ENCODE measurements around the gene SHH. TPM values are rescaled to one million over a fixed set of nuclear protein-coding genes. Genes with fewer than 3 reads are reported as not detected.

The SHH gene
- total RNA-seq, 1 experiment from 2014 or later = not detected

DNA sequence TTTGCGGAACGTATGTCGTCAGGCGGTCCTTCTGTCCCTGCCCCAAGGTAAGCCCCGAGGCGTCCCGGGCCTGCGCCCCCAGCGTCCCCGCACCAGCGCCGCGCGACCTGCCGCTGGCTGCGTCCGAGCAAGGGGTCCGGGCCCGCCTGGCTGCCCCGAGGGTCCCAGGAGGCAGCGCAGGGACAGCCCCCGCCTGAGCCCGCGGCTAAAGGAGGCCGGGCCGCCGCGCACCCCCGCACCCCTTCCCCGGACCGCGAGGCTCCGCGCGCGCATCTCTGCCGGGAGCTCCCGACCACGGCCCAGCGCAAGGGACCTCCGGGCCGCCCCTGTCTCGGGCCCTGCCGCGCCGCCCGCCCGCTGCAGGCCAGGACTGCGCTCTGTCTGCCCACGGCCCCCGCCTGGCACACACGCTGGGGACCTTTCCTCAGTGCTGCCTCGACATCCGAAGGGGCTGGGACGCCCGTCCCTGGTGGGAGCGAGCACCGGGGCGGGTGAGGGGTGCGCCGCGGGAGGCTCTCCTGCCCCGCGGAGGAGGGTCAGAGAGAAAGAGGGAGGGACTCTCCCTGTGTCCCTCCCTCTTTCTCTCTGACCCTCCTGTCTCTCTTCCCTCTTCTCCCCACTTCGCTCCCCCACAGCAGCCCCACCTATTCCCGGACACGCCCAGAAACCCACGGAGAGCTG, 25.0 kb downstream of the SHH start:
- Histone ChIP-seq H3K27ac (ENCODE audit: low read depth, low read length, poor library complexity, severe bottlenecking) (no peak overlapping the region), H3K36me3 (ENCODE audit: insufficient read depth, low read length, poor library complexity, severe bottlenecking) (no peaks in the 10 kb centered on the region), H3K4me3 (ENCODE audit: low read depth, low read length, poor library complexity, severe bottlenecking) (peak overlapping the region; percentile 43), H3K4me1 (ENCODE audit: insufficient read depth, low read length, poor library complexity, severe bottlenecking) (no peaks in the 10 kb centered on the region), H3K9me3 (ENCODE audit: low read depth, low read length, poor library complexity, severe bottlenecking) (no peaks in the 10 kb centered on the region), H3K27me3 (replicated peaks; ENCODE audit: insufficient read depth, low read depth, low read length, poor library complexity) (no peaks in the 10 kb centered on the region)
- ChIA-PET POLR2A (ENCODE audit: low non-redundant PET) (no interaction called here), CTCF (no interaction called here)
- TF ChIP-seq, protein P1, sequence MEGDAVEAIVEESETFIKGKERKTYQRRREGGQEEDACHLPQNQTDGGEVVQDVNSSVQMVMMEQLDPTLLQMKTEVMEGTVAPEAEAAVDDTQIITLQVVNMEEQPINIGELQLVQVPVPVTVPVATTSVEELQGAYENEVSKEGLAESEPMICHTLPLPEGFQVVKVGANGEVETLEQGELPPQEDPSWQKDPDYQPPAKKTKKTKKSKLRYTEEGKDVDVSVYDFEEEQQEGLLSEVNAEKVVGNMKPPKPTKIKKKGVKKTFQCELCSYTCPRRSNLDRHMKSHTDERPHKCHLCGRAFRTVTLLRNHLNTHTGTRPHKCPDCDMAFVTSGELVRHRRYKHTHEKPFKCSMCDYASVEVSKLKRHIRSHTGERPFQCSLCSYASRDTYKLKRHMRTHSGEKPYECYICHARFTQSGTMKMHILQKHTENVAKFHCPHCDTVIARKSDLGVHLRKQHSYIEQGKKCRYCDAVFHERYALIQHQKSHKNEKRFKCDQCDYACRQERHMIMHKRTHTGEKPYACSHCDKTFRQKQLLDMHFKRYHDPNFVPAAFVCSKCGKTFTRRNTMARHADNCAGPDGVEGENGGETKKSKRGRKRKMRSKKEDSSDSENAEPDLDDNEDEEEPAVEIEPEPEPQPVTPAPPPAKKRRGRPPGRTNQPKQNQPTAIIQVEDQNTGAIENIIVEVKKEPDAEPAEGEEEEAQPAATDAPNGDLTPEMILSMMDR (conservative IDR thresholded peaks at IDR 0.05; ENCODE audit: low read depth, low read length) = no peak
- TF ChIP-seq EZH2 (IDR thresholded peaks at IDR 0.05; ENCODE audit: borderline replicate concordance, low read depth, low read length, poor library complexity, severe bottlenecking) = no peak
- intact Hi-C loops (cut with micrococcal nuclease; ENCODE audit: unreplicated experiment) = no loop called here
- no TSS peak for BruUV-seq (replicated peaks)
- no peak for DNase-seq (ENCODE audit: low spot score)

DNA sequence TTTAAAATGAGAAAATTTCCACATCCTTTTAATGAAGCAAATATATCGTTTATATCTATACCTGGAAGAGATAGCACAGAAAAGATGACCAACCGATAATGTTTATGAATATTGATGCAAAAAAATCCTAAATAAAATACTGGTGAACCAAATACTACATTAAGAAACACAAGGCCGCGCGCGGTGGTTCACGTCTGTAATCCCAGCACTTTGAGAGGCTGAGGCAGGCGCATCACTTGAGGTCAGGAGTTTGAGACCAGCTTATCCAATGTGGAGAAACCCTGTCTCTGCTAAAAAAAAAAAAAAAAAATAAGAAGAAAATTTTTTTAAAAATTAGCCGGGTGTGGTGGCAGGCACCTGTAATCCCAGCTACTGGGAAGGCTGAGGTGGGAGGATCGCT, 25.8 kb downstream of the SHH start:
- intact Hi-C loops (cut with micrococcal nuclease; ENCODE audit: unreplicated experiment) = no loop called here
- no peak overlapping the region for H3K4me3 ChIP-seq (ENCODE audit: low read depth, low read length, poor library complexity, severe bottlenecking)
- no peak overlapping the region for H3K27ac ChIP-seq (ENCODE audit: low read depth, low read length, poor library complexity, severe bottlenecking)
- ChIA-PET CTCF (no interaction called here), POLR2A (ENCODE audit: low non-redundant PET) (interaction anchor here (0.7 kb wide), 1 partner anchor 20 kb away, joined by 9 read pairs; no protein-coding TSS in a partner anchor)
- BruUV-seq (replicated peaks) = no TSS peak
- H3K4me1 ChIP-seq (ENCODE audit: insufficient read depth, low read length, poor library complexity, severe bottlenecking) = no peaks in the 10 kb centered on the region
- no peaks in the 10 kb centered on the region for H3K36me3 ChIP-seq (ENCODE audit: insufficient read depth, low read length, poor library complexity, severe bottlenecking)
- no peaks in the 10 kb centered on the region for H3K9me3 ChIP-seq (ENCODE audit: low read depth, low read length, poor library complexity, severe bottlenecking)
- H3K27me3 ChIP-seq (replicated peaks; ENCODE audit: insufficient read depth, low read depth, low read length, poor library complexity) = no peaks in the 10 kb centered on the region
- no peak for DNase-seq (ENCODE audit: low spot score)
- no peak for TF ChIP-seq EZH2 (IDR thresholded peaks at IDR 0.05; ENCODE audit: borderline replicate concordance, low read depth, low read length, poor library complexity, severe bottlenecking)
- TF ChIP-seq, protein P1 (conservative IDR thresholded peaks at IDR 0.05; ENCODE audit: low read depth, low read length) = no peak

DNA sequence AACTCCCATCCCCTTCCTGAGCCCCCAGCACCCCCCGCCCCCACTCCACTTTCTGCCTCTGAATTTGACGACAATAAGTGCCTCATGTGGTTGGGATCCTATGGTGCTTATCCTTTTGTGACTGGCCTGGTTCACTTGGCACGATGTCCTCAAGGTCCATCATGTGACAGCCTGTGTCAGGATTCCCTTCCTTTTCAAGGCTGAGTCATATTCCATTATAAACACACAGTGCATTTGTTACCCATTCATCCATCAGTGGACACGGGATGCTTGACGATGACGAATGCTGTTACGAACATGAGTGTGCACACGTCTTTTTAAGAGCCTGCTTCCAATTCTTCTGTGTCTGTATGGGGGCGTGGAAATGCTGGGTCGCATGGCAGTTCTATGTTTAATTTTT, 26.7 kb downstream of the SHH start:
- TF ChIP-seq, protein P1 (conservative IDR thresholded peaks at IDR 0.05; ENCODE audit: low read depth, low read length) = no peak
- no peak for TF ChIP-seq EZH2 (IDR thresholded peaks at IDR 0.05; ENCODE audit: borderline replicate concordance, low read depth, low read length, poor library complexity, severe bottlenecking)
- H3K4me1 ChIP-seq (ENCODE audit: insufficient read depth, low read length, poor library complexity, severe bottlenecking) = no peaks in the 10 kb centered on the region
- POLR2A ChIA-PET (ENCODE audit: low non-redundant PET) = no interaction called here
- H3K4me3 ChIP-seq (ENCODE audit: low read depth, low read length, poor library complexity, severe bottlenecking) = no peak overlapping the region
- CTCF ChIA-PET = no interaction called here
- no peak overlapping the region for H3K27ac ChIP-seq (ENCODE audit: low read depth, low read length, poor library complexity, severe bottlenecking)
- no TSS peak for BruUV-seq (replicated peaks)
- no peaks in the 10 kb centered on the region for H3K27me3 ChIP-seq (replicated peaks; ENCODE audit: insufficient read depth, low read depth, low read length, poor library complexity)
- no peaks in the 10 kb centered on the region for H3K36me3 ChIP-seq (ENCODE audit: insufficient read depth, low read length, poor library complexity, severe bottlenecking)
- no peak for DNase-seq (ENCODE audit: low spot score)
- intact Hi-C loops (cut with micrococcal nuclease; ENCODE audit: unreplicated experiment) = no loop called here
- no peaks in the 10 kb centered on the region for H3K9me3 ChIP-seq (ENCODE audit: low read depth, low read length, poor library complexity, severe bottlenecking)
